NT2/D1 (cell line): ENCODE measurements around the gene CGB1.

ENCODE experiments used
- DNase-seq: peaks from one replicate; pipeline ENCODE4 v3.0.0-alpha.2; 2011; ENCODE audit warnings: low read depth, low spot score
- H3K27me3 ChIP-seq: 2 replicates; pipeline ENCODE4 v1.6.0; 2011; ENCODE audit warnings: mild to moderate bottlenecking; ENCODE audit not compliant: insufficient read length, insufficient read depth
- H3K36me3 ChIP-seq: 2 replicates; pipeline ENCODE4 v1.6.1; 2011; ENCODE audit warnings: mild to moderate bottlenecking, low read length, mixed read lengths; ENCODE audit not compliant: insufficient read depth, insufficient read length
- H3K4me1 ChIP-seq: 2 replicates; pipeline ENCODE4 v1.5.1; 2011; ENCODE audit not compliant: insufficient read depth, insufficient read length
- H3K4me3 ChIP-seq: 2 replicates; pipeline ENCODE4 v1.5.1; 2011; ENCODE audit warnings: low read depth; ENCODE audit not compliant: insufficient read length
- H3K9ac ChIP-seq: 2 replicates; pipeline ENCODE4 v1.6.0; 2011; ENCODE audit warnings: low read depth; ENCODE audit not compliant: insufficient read length
- H3K9me3 ChIP-seq: 2 replicates; pipeline ENCODE4 v1.5.1; 2011; ENCODE audit warnings: mild to moderate bottlenecking, low read length; ENCODE audit not compliant: insufficient read depth
- SUZ12 ChIP-seq: IDR thresholded peaks from 2 replicates; pipeline ENCODE4 v1.6.1; 2011; ENCODE audit not compliant: insufficient read length, insufficient read depth; ENCODE audit errors: extremely low read depth
- YY1 ChIP-seq: IDR thresholded peaks from 2 replicates; pipeline ENCODE4 v1.6.1; 2011; ENCODE audit not compliant: insufficient read length, insufficient read depth
- ZNF274 ChIP-seq: IDR thresholded peaks from 2 replicates; pipeline ENCODE4 v1.6.1; 2011; ENCODE audit warnings: mild to moderate bottlenecking, low read depth, low read length

CGB1 gene

GRCh38 chr19:48992581-48993174 is 44.0 kb downstream of the CGB1 start:
- TF ChIP-seq ZNF274, result no peak
- TF ChIP-seq YY1, result no peak
- TF ChIP-seq SUZ12, result no peak
- H3K9me3 ChIP-seq, result no peaks in the 10 kb centered on the region
- DNase-seq, result no peak
- no peaks in the 10 kb centered on the region for H3K27me3 ChIP-seq
- peak overlapping the region; percentile 89 for H3K4me3 ChIP-seq
- peaks cover 28% of the 10 kb centered on the region for H3K36me3 ChIP-seq
- peaks cover 18% of the 10 kb centered on the region for H3K4me1 ChIP-seq
- H3K9ac ChIP-seq, result peak overlapping the region; percentile 85

- no peak for DNase-seq
- no peak for TF ChIP-seq ZNF274
- no peak for TF ChIP-seq SUZ12
- TF ChIP-seq YY1, result no peak
Observed at GRCh38 chr19:48991873-48992580, 44.7 kb downstream of the CGB1 start.

DNA sequence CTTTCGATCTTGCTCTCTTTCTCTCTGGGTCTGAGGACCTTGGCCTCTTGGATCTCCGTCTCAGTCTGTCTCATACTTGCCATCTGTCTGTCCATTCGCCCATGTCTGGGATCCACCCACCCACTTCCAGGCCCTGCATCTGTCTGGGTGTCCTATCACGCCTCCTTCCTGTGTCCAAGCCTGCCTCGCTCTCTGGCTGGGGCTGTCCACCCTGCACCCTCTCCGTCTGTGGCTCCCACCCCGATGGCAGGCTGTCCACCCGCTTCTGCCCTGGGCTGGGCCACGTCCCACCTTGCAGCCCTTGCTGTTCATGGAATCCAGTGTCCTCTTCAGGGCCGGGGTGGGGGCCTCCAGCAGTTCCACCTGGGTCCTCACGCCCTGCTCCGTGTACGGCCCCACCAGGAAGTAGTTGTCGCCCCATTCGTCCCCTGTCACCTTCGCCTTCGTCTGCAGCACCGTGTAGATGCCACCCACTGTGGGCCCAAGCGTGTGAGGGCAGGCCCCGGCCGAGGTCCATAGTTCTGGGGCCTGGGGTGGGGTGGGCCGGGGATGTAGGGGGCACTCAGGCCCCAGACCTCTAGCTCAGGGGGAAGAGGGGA is 45.6 kb downstream of the CGB1 start:
- DNase-seq, result no peak
- Histone ChIP-seq H3K4me1 (peaks cover 17% of the 10 kb centered on the region), H3K27me3 (no peaks in the 10 kb centered on the region), H3K9me3 (no peaks in the 10 kb centered on the region), H3K36me3 (peaks cover 39% of the 10 kb centered on the region), H3K4me3 (no peak overlapping the region), H3K9ac (peak overlapping the region; percentile 56)
- TF ChIP-seq YY1 (no peak), ZNF274 (no peak), SUZ12 (no peak)

More at GRCh38 chr19:48991873-48992580, 44.7 kb downstream of the CGB1 start:
- H3K9me3 ChIP-seq, result no peaks in the 10 kb centered on the region
- H3K27me3 ChIP-seq, result no peaks in the 10 kb centered on the region
- peak overlapping the region; percentile 85 for H3K9ac ChIP-seq
- peak overlapping the region; percentile 89 for H3K4me3 ChIP-seq
- peaks cover 17% of the 10 kb centered on the region for H3K4me1 ChIP-seq
- peaks cover 31% of the 10 kb centered on the region for H3K36me3 ChIP-seq

- Histone ChIP-seq H3K9ac (no peak overlapping the region), H3K36me3 (peaks cover 46% of the 10 kb centered on the region), H3K4me3 (no peak overlapping the region), H3K27me3 (no peaks in the 10 kb centered on the region), H3K4me1 (peaks cover 17% of the 10 kb centered on the region), H3K9me3 (no peaks in the 10 kb centered on the region)
- no peak for DNase-seq
- no peak for TF ChIP-seq SUZ12
Observed at GRCh38 chr19:48990400-48990799, 46.3 kb downstream of the CGB1 start.

- Histone ChIP-seq H3K4me3 (no peak overlapping the region), H3K9ac (no peak overlapping the region), H3K9me3 (no peaks in the 10 kb centered on the region), H3K4me1 (peaks cover 17% of the 10 kb centered on the region), H3K36me3 (peaks cover 51% of the 10 kb centered on the region), H3K27me3 (no peaks in the 10 kb centered on the region)
- no peak for DNase-seq
- TF ChIP-seq ZNF274 (no peak), SUZ12 (no peak), YY1 (no peak)
Observed at GRCh38 chr19:48989701-48990291, 46.9 kb downstream of the CGB1 start.

- no peaks in the 10 kb centered on the region for H3K27me3 ChIP-seq
- H3K4me3 ChIP-seq, result no peak overlapping the region
- no peak overlapping the region for H3K9ac ChIP-seq
- peaks cover 54% of the 10 kb centered on the region for H3K36me3 ChIP-seq
- H3K9me3 ChIP-seq, result no peaks in the 10 kb centered on the region
- no peak for DNase-seq
- TF ChIP-seq ZNF274 (no peak), SUZ12 (no peak), YY1 (no peak)
- H3K4me1 ChIP-seq, result peaks cover 17% of the 10 kb centered on the region
Observed at GRCh38 chr19:48988860-48989259, 47.8 kb downstream of the CGB1 start.

DNA sequence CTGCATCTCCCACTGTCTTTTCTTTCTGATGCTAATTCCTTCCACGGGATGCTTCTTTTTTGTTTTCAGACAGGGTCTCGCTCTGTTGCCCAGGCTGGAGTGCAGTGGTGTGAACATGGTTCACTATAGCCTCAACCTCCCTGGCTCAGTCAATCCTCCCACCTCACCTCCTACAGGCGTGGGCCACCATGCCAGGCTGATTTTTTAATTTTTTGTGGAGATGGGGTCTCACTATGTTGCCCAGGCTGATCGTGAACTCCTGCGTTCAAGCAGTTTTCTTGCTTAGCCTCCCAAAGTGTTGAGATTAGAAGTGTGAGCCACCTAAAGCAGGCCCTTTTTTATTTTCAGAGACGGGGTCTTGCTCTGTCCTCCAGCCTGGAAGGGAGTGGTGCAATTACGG is 48.4 kb downstream of the CGB1 start:
- no peak overlapping the region for H3K9ac ChIP-seq
- no peaks in the 10 kb centered on the region for H3K9me3 ChIP-seq
- no peaks in the 10 kb centered on the region for H3K27me3 ChIP-seq
- H3K36me3 ChIP-seq, result peaks cover 59% of the 10 kb centered on the region
- H3K4me1 ChIP-seq, result peaks cover 17% of the 10 kb centered on the region
- no peak for TF ChIP-seq SUZ12
- TF ChIP-seq ZNF274, result no peak
- no peak for TF ChIP-seq YY1
- DNase-seq, result no peak
- no peak overlapping the region for H3K4me3 ChIP-seq
